ENCODE measurements around the gene CERS1. TPM values are rescaled to one million over a fixed set of nuclear protein-coding genes. Genes with fewer than 3 reads are reported as not detected.

The CERS1 gene
- total RNA-seq, 1 experiment from 2014 or later: 0.96 TPM

DNA sequence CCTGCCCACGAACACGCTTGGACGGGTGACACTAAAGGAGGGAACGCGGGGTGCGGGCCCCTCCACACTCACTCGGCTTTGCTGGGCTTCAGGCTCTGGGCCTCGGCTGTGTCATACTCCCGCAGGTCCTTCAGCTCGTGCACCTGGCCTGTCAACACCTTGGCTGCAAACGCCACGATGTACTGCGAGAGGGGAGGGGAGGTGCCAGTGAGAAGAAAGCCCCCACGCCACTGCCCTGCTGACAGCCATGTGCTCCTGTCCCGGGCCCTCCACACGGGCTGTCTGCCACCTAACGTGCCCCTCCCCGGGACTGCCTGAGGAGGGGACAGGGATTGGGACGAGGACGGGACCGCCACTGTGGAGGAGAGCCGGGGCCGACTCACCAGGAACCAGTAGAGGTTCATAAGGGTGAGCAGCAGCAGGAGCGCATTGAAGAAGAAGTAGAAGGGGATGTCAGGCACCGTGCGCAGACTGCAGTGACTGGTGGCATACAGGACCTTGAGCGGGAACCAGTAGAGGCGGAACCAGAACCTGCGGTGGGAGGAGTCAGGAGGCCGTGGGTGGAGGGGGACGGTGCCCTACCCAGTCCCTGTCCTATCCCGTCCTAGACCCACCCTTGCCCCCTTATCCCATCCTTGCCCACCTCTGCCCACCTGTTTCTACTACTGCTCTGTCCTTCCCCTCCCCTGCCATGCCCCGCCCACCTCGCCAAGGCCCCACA is 16.9 kb downstream of the CERS1 start:
- Histone ChIP-seq H3K4me3 (replicated peaks in 1 of 2; ENCODE audit: low read depth in 1 of 2, low read length in 2 of 2) (no peak overlapping the region), H3K27ac (ENCODE audit: low read depth, low read length) (no peak overlapping the region; the same call in 1 of the 2 replicates), H4K20me1 (ENCODE audit: insufficient read depth) (no peaks in the 10 kb centered on the region), H3K9me2 (ENCODE audit: insufficient read depth) (no peaks in the 10 kb centered on the region), H3K36me3 (ENCODE audit: control insufficient read depth in 1 of 2, insufficient read depth in 2 of 2, low read length in 2 of 2) (no peaks in the 10 kb centered on the region), H3K4me2 (ENCODE audit: low read length) (no peak overlapping the region), H3K79me2 (ENCODE audit: insufficient read depth, low read length) (no peaks in the 10 kb centered on the region), H3K27me3 (ENCODE audit: insufficient read depth, low read length) (no peaks in the 10 kb centered on the region), H3K4me1 (ENCODE audit: control insufficient read depth in 1 of 2, insufficient read depth in 2 of 2, low read length in 2 of 2) (peaks cover 5 to 16% of the 10 kb centered on the region in 2 experiments; a peak in 3 of 4 replicates), H3K9ac (ENCODE audit: low read length) (no peak overlapping the region), H3K9me3 (ENCODE audit: control insufficient read depth in 1 of 2, insufficient read depth in 1 of 2, low read depth in 1 of 2, low read length in 2 of 2) (peaks cover 0 to 9% of the 10 kb centered on the region in 2 experiments; a peak in 1 of 4 replicates), H2AFZ (ENCODE audit: low read depth, low read length, poor library complexity, severe bottlenecking) (no peak overlapping the region)
- ChIA-PET POLR2A (no interaction called here), RAD21 (ENCODE audit: low non-redundant PET in 1 of 2, low total read pairs in 2 of 2, uncharacterized antibody in 2 of 2, unreplicated experiment in 2 of 2) (interaction anchor here in 1 of 2 experiments (0.9 kb wide), 1 partner anchor 108 kb away, joined by 4 read pairs; no protein-coding TSS in a partner anchor), CTCF (interaction anchor here (1.7 kb wide), 1 partner anchor 32 kb away, joined by 6 read pairs; no protein-coding TSS in a partner anchor)
- ATAC-seq (peak; percentile 34), DNase-seq (ENCODE audit: low read depth, low spot score) (no peak)
- intact Hi-C loops (cut with micrococcal nuclease): no loop called here
- TF ChIP-seq EZH2 (IDR thresholded peaks at IDR 0.05) (no peak), YY1 (IDR thresholded peaks at IDR 0.05; ENCODE audit: extremely low read depth, insufficient replicate concordance, low read depth, low read length) (no peak), POLR2AphosphoS5 (IDR thresholded peaks at IDR 0.05; ENCODE audit: low read depth, low read length) (no peak), SRF (IDR thresholded peaks at IDR 0.05; ENCODE audit: low read depth) (no peak), POLR2A (IDR thresholded peaks at IDR 0.05; ENCODE audit: borderline replicate concordance, extremely low read depth, insufficient read depth, insufficient read length) (no peak)
- BruUV-seq (replicated peaks): no TSS peak

DNA sequence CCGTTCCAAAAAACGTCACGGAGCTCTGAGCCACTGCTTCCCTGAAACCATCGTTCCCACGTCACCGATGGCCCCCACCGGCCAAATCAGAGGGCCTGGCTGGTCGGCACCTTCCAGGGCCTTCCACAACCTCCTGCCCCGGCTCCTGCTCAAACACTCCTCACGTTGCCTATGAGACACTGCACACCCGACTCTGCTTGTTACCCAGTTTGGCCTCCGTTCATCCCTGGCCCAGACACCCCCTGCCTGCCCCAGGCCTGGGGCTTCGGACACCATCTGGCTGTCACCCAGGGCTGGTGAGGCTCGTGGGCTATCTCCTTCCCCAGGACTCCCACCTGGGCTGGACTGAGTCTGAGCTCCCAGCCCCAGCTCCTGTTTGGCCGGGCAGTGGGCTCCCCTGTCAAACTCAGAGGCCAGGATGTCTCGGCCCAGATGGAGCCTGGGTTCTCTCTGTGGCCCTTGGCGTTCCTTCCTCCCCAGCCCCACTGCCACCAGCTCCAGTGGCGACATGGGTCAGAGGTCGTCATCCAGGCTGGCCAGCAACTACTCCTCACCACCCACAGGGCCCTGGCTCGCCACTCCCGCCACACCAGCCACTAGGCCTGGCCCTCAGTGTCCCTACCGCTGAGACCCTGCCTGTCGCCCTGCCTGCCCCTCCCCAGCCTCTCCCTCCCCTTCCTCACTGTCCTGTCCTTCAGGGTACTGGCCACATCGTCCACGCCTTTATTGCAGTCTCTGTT is 17.7 kb downstream of the CERS1 start:
- H3K9me2 ChIP-seq (ENCODE audit: insufficient read depth): no peaks in the 10 kb centered on the region
- no peaks in the 10 kb centered on the region for H3K27me3 ChIP-seq (ENCODE audit: insufficient read depth, low read length)
- H3K27ac ChIP-seq (ENCODE audit: low read depth, low read length): no peak overlapping the region; the same call in 1 of the 2 replicates
- no peak overlapping the region for H3K9ac ChIP-seq (ENCODE audit: low read length)
- peaks cover 5 to 10% of the 10 kb centered on the region in 2 experiments; a peak in 2 of 4 replicates for H3K4me1 ChIP-seq (ENCODE audit: control insufficient read depth in 1 of 2, insufficient read depth in 2 of 2, low read length in 2 of 2)
- DNase-seq (ENCODE audit: low read depth, low spot score) (no peak), ATAC-seq (no peak)
- ChIA-PET CTCF (no interaction called here), POLR2A (no interaction called here), RAD21 (ENCODE audit: low non-redundant PET in 1 of 2, low total read pairs in 2 of 2, uncharacterized antibody in 2 of 2, unreplicated experiment in 2 of 2) (interaction anchor here in 1 of 2 experiments (0.7 kb wide), 1 partner anchor 97 kb away, joined by 3 read pairs; no protein-coding TSS in a partner anchor)
- H3K79me2 ChIP-seq (ENCODE audit: insufficient read depth, low read length): no peaks in the 10 kb centered on the region
- peaks cover 0 to 9% of the 10 kb centered on the region in 2 experiments; a peak in 1 of 4 replicates for H3K9me3 ChIP-seq (ENCODE audit: control insufficient read depth in 1 of 2, insufficient read depth in 1 of 2, low read depth in 1 of 2, low read length in 2 of 2)
- TF ChIP-seq EZH2phosphoT487 (IDR thresholded peaks at IDR 0.05; ENCODE audit: borderline replicate concordance) (no peak), POLR2AphosphoS5 (IDR thresholded peaks at IDR 0.05; ENCODE audit: low read depth, low read length) (no peak)
- BruUV-seq (replicated peaks): no TSS peak
- no peak overlapping the region for H3K4me2 ChIP-seq (ENCODE audit: low read length)
- no peak overlapping the region for H2AFZ ChIP-seq (ENCODE audit: low read depth, low read length, poor library complexity, severe bottlenecking)
- intact Hi-C loops (cut with micrococcal nuclease): no loop called here
- no peak overlapping the region for H3K4me3 ChIP-seq (replicated peaks in 1 of 2; ENCODE audit: low read depth in 1 of 2, low read length in 2 of 2)
- no peaks in the 10 kb centered on the region for H4K20me1 ChIP-seq (ENCODE audit: insufficient read depth)
- H3K36me3 ChIP-seq (ENCODE audit: control insufficient read depth in 1 of 2, insufficient read depth in 2 of 2, low read length in 2 of 2): no peaks in the 10 kb centered on the region

Measured in HCT116 (cell line).